GM18499 (cell line): Measurements from ENCODE around the gene DDTL.

Experiments used
- ATAC-seq: cut with Tn5 transposase; IDR thresholded peaks from one replicate; pipeline ENCODE4 v1.9.1; 2021; ENCODE audit warnings: moderate number of reproducible peaks; ENCODE audit not compliant: insufficient read depth, unreplicated experiment

DDTL gene

DNA sequence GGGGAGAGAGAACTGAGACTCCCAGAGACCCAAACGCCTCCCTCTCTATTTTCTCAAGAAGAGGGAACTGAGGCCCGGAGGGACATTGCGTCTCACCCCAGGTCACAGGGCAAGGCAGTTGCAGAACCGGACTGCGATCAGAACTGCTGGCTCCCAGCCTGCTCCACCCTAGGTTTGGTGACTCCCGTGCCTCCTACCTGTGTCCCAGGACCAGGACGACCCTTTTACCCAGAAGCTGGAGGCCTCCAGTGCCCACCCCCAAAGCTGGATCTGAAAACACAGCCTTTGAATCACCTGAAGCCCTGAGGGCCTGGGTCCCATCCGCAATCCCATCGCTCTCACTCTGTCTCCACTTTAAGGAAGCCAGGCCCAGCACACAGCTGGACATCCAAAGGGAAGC is 37.2 kb downstream of the DDTL start:
- ATAC-seq = no peak

DNA sequence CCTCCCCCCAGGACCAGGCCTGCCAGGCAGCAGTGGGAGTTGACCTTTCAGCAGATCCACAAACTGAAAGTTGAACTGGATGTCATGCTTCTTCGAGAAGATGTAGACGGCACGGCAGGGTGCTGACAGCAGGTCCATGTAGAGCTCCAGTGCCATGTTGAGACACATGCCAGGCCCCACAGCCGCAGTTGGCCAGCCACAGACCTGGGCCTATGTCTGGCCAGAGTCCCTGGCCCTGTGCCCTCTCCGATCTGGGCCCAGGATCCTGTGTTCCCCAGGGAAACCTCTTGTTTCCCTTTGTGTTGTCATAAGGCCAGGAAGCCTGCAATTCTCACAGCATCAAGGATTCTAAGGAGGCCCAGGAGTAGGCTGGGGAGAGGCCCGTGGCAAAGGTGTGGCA is 38.5 kb downstream of the DDTL start, which contains the start of gene GSTT4:
TSS of gene GSTT4 (minus strand) at position 253 of the 400 bp plus-strand sequence. CDS start at position 156, 97 bp downstream.
- ATAC-seq = no peak

DNA sequence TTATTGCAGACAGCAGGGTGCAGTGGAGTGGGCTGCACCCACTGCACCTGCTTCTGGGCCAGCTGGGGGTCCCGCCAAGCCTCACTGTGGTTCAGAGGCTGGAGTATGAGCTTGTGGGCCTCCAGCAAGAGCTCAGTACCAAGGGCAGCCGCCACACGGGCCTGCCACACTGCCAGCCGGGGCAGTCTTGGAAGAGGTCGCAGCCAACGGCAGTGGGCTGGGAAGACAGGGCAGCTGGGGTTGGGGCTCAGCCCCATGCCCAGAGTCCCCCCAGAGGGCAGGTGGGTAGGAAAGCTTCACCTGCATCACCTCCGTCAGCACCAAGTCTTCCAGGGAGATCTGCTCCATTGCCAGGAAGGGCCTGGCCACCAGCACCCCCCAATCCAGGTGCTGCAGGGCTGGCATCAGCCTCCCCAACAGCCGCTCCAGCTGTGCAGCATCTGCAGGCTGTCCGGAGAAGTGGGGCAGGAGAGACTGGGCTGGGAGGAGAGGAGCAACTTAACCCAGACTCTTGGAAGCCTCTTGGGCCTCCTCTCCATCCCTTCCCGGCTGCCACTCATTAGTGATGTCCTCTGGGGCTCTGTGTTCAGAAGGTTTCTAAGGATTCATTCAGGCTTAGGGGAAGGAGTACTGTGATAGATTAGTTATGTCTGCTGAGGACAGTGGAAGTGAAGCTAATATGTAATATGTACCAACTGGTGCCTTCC is 39.7 kb downstream of the DDTL start:
- no peak for ATAC-seq

DNA sequence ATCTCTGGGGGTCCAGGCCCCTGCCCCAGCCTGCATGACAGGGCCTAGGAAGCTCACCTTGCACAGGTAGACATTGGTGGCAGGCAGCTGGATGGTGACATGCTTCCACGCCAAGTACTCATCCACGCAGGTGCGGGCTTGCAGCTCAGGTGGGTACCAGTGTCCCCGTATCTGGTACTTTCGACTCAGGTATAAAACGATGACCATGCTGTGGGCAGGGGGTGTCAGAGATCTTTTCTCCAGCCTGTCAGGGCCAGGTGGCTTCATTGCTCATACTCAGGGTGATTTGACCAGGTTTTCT is 40.2 kb downstream of the DDTL start:
- ATAC-seq = no peak

DNA sequence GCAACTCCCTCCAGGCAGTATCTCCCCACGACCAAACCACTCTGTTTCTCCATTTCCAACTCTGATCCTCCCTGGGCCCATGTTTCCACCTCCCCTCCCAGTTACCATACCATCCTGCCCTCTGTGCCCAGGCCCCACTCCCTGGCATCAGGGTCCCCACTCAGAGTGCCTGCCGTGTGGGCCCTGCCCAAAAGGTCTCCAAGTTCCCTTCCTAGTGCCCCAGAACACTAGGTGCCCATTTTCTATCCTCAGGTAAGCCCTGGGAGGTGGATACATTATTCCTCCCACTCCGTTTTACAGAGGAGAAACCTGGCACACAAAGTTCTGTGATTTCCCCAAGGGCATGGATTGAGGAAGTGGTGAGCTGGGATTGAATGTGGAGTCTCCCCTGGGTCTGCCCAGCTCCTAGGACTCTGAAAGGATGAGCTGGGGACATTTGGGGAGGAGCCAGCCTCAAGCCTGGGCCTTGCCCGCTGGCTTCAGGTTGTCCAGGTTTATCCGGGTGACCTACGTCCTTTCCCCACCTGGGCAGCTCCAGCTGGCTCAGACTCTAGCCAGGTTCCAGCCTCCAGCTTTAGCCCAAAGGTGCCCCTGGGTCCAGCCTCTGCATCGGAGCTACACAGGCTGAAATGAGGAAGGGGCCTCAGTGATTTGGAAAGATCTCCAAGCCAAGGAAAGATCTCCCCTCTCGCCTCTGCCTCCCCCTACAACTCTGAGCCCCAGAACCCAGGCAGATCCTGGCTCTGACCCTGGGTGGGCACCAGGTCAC is 40.7 kb downstream of the DDTL start:
- ATAC-seq = no peak

DNA sequence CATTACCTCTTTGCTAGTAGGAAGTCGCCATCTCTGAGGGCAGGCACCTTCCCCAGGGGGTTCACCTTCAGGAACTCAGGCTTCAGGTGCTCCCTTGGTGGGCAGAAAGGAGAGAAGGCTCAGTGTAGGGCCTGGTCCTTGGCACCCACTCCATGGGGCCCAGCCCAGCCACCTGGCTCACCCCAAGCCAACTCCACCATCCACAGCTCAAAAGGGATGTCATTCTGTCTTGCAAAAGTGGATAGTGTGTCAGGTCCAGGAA is 41.3 kb downstream of the DDTL start:
- no peak for ATAC-seq

DNA sequence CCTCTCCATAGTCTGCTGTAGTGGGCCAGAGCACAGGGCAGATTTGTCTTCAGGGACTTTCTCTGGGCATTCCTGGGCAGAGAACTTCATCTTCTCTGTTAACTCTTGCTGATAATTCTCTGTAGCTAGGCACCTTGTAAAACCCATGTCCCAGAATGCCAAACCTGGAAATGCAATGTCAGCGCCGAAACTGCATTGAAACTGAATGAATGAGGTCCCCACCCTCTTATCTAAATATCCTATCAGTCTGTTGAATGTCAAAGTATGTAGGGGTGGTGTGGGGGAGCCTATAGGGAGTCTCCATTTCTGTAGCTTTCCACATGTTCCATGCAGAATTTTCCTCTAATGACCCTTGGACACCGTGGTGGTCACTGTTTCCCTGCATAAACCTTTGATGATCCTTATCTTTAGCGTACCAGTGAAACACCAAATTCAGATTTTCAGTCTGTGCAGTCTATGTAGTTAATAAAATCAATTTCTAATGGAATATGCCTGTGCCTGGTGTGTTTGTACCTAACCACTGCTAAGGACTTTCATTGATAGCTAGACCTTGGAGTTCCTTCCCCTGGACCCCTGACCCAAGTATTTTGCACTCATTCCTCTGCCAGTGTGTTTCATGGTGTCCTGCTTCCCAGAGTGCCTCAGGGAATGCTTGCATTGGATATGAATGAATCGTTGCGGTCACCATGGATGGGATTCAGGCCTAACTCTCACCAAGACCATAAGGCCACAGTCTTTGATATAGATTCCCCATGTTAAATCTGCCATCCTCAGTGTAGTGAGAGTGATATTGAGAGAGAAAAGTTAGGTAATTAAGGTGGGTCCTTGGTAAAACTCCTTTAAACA is 41.9 kb downstream of the DDTL start:
- no peak for ATAC-seq

DNA sequence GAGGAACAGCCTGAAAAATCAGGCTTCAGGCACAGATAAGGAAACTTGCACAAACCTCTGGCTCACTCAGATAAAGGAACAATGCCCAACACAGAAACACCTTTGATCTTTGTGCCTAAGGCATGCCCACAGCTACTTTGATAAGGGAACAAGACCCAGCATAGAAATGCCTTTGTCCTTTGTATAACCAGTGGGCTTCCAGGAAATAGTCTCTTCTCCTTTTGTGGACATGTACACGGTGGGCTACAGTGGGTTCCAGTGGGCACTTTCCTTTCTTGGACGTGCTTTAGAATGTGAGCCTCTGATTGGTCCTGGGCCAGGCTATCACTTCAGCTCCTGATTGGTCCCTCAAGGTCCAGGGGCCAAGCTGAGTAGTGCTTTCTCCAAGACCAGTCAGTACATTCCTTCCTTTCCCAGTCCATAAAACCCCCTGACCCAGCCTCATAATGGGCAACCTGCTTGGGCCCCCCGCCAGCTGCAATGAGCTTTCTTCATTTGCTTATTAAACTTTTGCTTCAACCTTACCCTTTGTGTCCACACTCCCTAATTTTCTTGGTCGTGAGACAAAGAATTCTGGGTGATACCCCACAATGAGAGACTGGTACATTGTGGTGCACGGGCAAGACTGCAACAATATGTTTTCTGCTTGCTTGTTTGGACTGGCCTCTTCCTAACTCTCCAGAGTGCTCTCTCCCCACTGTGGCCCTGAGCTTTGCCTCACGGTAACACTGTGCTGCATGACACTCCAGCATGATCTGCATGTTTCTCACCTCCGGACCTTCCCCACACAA is 42.7 kb downstream of the DDTL start:
- ATAC-seq = no peak

DNA sequence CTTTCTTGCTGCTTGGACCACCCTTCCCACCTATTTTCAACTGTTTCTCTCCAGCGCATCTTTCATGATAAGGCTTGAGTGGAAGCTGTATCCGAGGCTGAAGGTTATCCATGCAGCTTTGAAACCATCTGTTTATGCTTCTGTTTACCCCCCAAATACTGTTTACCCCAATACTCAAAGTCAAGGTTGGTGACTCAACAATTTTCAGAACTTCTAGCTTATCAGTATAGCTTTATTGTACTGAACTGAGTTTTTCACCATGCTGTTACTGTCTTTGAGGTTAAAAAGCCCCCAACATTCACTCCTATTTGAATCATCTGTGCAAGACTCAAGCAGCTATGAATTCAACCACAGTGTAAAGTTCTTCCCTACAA is 43.3 kb downstream of the DDTL start:
- no peak for ATAC-seq

DNA sequence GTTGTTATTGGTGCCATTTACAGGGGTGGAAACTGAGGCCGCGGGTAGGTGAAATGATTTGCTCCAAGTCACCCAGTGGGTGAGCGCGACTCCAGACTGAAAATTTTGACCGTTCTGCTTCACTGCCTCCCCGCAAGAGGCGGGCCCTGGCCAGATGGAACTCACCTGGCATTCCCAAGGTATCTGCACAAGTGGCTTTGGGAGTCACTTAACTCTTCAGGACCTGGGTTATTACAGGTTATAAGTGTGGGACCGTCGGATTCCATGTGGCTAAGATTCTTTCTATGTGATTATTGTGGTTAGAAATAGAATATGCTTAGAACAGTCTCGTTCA is 45.0 kb downstream of the DDTL start:
- no peak for ATAC-seq

DNA sequence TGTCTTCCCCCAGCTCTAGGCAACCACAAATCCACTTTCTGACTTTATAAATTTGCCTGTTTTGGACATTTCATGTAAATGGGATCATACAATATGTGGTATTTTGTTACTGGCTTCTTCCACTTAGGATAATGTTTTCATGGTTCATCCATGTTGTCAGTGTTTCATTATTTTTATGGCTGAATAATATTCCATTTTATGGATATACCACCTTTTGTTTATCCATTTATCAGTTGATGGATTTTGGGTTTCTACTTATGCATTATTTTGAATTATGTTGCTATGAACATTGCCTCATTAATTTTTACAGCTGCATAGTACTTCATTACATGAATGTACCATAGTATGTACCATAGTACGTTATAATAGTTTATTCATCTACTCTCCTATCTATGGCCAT is 49.5 kb downstream of the DDTL start:
- no peak for ATAC-seq

DNA sequence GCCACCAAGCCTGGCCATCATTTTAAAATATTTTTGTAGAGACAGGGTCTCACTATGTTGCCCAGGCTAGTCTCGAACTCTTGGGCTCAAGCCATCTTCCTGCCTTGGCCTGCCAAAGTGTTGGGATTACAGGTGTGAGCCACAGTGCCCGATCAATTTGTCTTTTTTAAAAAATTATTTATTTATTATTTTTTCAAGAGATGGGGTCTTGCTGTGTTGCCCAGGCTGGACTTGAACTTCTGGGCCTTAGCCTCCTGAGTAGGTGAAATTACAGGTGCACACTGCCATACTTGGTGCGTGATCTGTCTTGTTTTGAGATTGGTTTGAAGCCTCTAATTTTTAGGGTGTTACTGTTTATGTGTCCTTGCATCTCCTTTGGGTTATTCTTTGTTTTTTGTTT is 54.6 kb downstream of the DDTL start:
- ATAC-seq = no peak
